Ishikawa (cell line): Measurements from ENCODE around the gene FAM229B.

Experiments
- CEBPB ChIP-seq: IDR thresholded peaks from 2 replicates; pipeline ENCODE4 v1.6.1; 2012
- CREB1 ChIP-seq: IDR thresholded peaks from 2 replicates; pipeline ENCODE4 v1.6.1; 2012; ENCODE audit warnings: low read depth
- EGR1 ChIP-seq: IDR thresholded peaks from 2 replicates; pipeline ENCODE4 v1.6.1; 2012
- EP300 ChIP-seq: IDR thresholded peaks from 2 replicates; pipeline ENCODE4 v1.6.1; 2012; ENCODE audit warnings: borderline replicate concordance
- FOXM1 ChIP-seq: IDR thresholded peaks from 2 replicates; pipeline ENCODE4 v1.6.1; 2012; ENCODE audit warnings: low read depth, borderline replicate concordance
- MAX ChIP-seq: IDR thresholded peaks from 2 replicates; pipeline ENCODE4 v1.6.1; 2012
- NFIC ChIP-seq: IDR thresholded peaks from 2 replicates; pipeline ENCODE4 v1.6.1; 2012
- RAD21 ChIP-seq: IDR thresholded peaks from 2 replicates; pipeline ENCODE4 v1.6.1; 2012; ENCODE audit warnings: low read depth
- REST ChIP-seq: IDR thresholded peaks from 2 replicates; pipeline ENCODE4 v1.6.1; 2012; ENCODE audit warnings: low read depth, mild to moderate bottlenecking
- TAF1 ChIP-seq: IDR thresholded peaks from 2 replicates; pipeline ENCODE4 v1.6.1; 2012; ENCODE audit warnings: low read depth, mild to moderate bottlenecking
- TCF12 ChIP-seq: IDR thresholded peaks from 2 replicates; pipeline ENCODE4 v1.6.1; 2012; ENCODE audit warnings: low read depth
- TEAD4 ChIP-seq: IDR thresholded peaks from 2 replicates; pipeline ENCODE4 v1.6.1; 2012
- USF1 ChIP-seq: IDR thresholded peaks from 2 replicates; pipeline ENCODE4 v1.6.1; 2012
- YY1 ChIP-seq: IDR thresholded peaks from 2 replicates; pipeline ENCODE4 v1.6.1; 2012; ENCODE audit warnings: low read depth
- ZBTB7A ChIP-seq: IDR thresholded peaks from 2 replicates; pipeline ENCODE4 v1.6.1; 2012; ENCODE audit warnings: low read depth

FAM229B gene

GRCh38 chr6:112044856-112045255 lies 42.5 kb upstream of the FAM229B start:
- TF ChIP-seq CREB1: no peak
- TF ChIP-seq FOXM1: no peak
- no peak for TF ChIP-seq REST
- no peak for TF ChIP-seq TAF1
- TF ChIP-seq CEBPB: no peak
- no peak for TF ChIP-seq EP300
- TF ChIP-seq MAX: no peak
- TF ChIP-seq TEAD4: no peak

GRCh38 chr6:112049026-112049799 lies 38.2 kb upstream of the FAM229B start:
- TF ChIP-seq TCF12 (no peak), CEBPB (no peak), EP300 (no peak), USF1 (no peak), MAX (no peak), ZBTB7A (no peak), FOXM1 (no peak), CREB1 (no peak), RAD21 (no peak), TAF1 (no peak)

- TF ChIP-seq YY1 (no peak), MAX (no peak), FOXM1 (no peak), USF1 (no peak), TAF1 (no peak), REST (no peak), CEBPB (no peak), EGR1 (no peak), RAD21 (no peak), TCF12 (no peak), CREB1 (no peak), ZBTB7A (no peak), NFIC (no peak), EP300 (no peak)
Measured at GRCh38 chr6:112049996-112050395, 37.4 kb upstream of the FAM229B start.

- TF ChIP-seq EP300 (no peak), YY1 (no peak), FOXM1 (no peak), ZBTB7A (no peak), RAD21 (no peak), MAX (no peak), TCF12 (no peak), NFIC (no peak), EGR1 (no peak), REST (no peak), TAF1 (no peak), TEAD4 (no peak), USF1 (no peak), CEBPB (no peak)
Measured at GRCh38 chr6:112050429-112050828, 37.0 kb upstream of the FAM229B start.
